Measurements from ENCODE around the gene TEDC1.

TEDC1 gene

DNA sequence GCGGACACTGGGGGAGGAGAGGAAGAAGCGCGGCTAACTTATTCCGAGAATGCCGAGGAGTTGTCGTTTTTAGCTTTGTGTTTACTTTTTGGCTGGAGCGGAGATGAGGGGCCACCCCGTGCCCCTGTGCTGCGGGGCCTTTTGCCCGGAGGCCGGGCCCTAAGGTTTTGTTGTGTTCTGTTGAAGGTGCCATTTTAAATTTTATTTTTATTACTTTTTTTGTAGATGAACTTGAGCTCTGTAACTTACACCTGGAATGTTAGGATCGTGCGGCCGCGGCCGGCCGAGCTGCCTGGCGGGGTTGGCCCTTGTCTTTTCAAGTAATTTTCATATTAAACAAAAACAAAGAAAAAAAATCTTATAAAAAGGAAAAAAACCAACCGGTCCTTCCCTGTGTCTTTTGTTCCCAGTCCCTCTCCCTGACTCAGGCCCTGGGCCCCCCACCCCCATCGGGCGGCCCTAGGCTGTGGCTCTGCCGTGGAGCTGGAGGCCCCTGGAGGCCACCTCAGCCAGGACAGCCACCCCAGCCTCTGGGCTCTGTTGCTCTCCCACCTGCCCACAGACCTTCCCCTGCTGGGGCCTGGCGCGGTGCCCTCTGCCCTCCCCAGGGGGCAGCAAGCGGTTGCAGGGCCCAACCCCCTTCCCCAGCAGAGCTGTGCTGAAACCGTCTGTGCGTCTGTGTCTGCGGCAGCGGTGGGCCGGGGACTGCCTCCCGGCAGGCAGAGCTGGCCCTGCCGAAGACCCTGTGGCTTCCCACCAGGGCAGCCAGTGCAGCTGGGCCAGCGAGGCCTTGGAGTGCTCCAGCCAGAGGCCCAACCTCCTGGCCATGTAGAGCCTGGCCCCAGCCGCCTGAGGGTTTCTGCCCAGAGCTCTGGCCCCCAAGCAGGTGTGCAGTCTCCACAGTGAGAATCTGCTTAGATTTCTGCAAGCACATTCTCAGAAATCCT is 20.4 kb upstream of the TEDC1 start:
- FAIRE-seq (no peak), DNase-seq (ENCODE audit: insufficient read length) (no peak)
- TF ChIP-seq POLR2A (IDR thresholded peaks at IDR 0.05; ENCODE audit: low read depth, low read length): no peak
- no peak for TF ChIP-seq POLR2AphosphoS5 (IDR thresholded peaks at IDR 0.05; ENCODE audit: low read depth, low read length)
- TF ChIP-seq TAF1 (IDR thresholded peaks at IDR 0.05; ENCODE audit: borderline replicate concordance, low read depth, low read length): no peak

DNA sequence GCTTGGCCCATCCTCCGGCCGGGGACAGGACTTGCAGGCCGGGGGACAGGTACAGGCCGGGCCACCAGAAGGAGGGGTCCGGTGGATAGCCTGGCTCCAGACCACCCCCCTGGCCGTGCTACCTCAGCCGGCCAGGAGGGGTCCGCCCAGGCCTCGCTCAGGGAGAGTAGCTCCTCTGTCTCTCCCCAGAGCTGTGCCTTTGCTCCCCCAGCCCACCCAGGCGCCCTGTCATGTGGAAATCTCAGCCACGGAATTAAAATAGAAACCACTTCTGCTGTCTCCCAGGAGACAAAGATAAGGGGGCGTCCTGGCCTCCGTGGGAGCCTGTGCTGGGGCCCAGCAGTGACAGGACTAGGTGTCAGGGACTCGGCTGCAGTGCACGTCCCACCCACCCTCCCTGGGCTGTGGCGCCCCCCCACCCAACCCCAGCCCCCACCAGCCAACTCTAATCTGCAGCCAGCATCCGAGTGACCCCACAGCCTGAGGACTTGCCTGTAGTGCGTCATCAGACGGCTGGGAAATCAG is 19.7 kb upstream of the TEDC1 start:
- no peak for TF ChIP-seq TAF1 (IDR thresholded peaks at IDR 0.05; ENCODE audit: borderline replicate concordance, low read depth, low read length)
- no peak for TF ChIP-seq POLR2A (IDR thresholded peaks at IDR 0.05; ENCODE audit: low read depth, low read length)
- no peak for TF ChIP-seq POLR2AphosphoS5 (IDR thresholded peaks at IDR 0.05; ENCODE audit: low read depth, low read length)
- DNase-seq (ENCODE audit: insufficient read length) (no peak), FAIRE-seq (no peak)

DNA sequence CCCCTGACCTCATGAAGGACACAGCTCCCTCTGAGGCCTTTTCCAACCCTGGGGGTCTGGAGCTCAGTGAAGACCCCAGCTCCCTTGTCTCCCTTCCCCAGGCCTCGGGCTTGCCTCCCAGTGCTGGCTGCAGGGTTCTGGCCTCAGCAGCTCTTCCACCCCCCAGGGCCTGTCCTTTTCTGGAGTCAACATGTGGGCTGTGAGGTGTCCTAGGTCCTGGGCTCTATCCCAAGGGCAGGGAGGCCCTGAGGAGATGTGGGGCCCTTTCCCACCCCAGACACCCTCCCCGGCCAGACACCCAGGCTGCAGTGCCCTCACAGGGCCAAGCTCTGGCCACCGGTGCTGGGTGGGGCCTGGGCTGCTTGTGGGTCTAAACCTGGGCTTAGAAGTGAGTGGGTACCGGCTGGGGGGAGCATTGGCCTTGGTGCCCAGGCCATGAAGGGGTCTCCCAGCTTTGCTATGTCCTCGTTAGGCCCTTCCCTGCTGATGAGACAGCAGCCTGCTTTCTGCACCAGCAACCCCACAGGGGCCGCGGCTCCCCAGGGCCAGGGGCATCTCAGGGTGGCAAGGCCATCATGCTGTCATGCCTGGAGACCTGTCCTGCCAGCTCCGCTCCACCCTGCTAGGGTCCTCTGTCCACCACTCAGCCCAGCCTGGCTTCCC is 19.1 kb upstream of the TEDC1 start:
- TF ChIP-seq POLR2AphosphoS5 (IDR thresholded peaks at IDR 0.05; ENCODE audit: low read depth, low read length): no peak
- no peak for TF ChIP-seq POLR2A (IDR thresholded peaks at IDR 0.05; ENCODE audit: low read depth, low read length)
- TF ChIP-seq TAF1 (IDR thresholded peaks at IDR 0.05; ENCODE audit: borderline replicate concordance, low read depth, low read length): no peak
- DNase-seq (ENCODE audit: insufficient read length) (no peak), FAIRE-seq (no peak)

- DNase-seq (ENCODE audit: insufficient read length) (no peak), FAIRE-seq (no peak)
- TF ChIP-seq POLR2AphosphoS5 (IDR thresholded peaks at IDR 0.05; ENCODE audit: low read depth, low read length): no peak
These were observed 18.5 kb upstream of the TEDC1 start for GRCh38 chr14:105472486-105472991.

DNA sequence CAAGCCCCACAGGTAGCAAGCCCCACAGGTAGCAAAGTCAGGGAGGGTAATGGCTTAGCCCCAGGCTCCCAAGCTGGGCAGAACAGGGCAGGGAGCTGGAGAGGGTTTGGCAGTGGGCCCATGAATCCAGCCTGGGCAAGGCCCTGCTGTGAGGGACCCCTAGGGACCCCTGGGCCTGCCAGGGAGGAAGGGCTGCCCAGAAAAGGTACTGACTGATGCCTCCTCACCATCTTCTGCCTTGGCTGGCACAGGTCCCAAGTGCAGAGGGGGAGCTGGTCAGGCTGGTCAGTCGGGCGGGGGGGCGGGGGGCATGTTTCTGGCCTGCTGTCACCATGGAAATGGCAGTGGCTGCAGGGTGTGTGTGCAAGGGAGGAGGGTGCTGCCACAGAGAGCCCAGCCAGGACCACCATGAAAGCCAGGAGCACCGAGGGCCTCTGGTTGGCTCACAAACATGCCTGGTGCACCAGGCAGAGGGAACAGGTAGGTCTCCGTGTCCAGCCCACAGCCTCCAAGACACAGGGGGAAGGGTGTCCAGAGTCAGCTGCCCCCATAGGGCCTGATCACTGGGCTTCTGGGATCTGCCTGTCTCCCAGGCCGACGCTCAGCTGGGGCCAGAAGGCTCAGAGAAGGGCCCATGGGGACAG is 17.9 kb upstream of the TEDC1 start:
- TF ChIP-seq POLR2A (IDR thresholded peaks at IDR 0.05; ENCODE audit: low read depth, low read length) (no peak), POLR2AphosphoS5 (IDR thresholded peaks at IDR 0.05; ENCODE audit: low read depth, low read length) (no peak), TAF1 (IDR thresholded peaks at IDR 0.05; ENCODE audit: borderline replicate concordance, low read depth, low read length) (no peak)
- no peak for FAIRE-seq
- no peak for DNase-seq (ENCODE audit: insufficient read length)

- FAIRE-seq (no peak), DNase-seq (ENCODE audit: insufficient read length) (no peak)
- TF ChIP-seq POLR2AphosphoS5 (IDR thresholded peaks at IDR 0.05; ENCODE audit: low read depth, low read length): no peak
- TF ChIP-seq POLR2A (IDR thresholded peaks at IDR 0.05; ENCODE audit: low read depth, low read length): no peak
- no peak for TF ChIP-seq TAF1 (IDR thresholded peaks at IDR 0.05; ENCODE audit: borderline replicate concordance, low read depth, low read length)
These were observed 17.2 kb upstream of the TEDC1 start for GRCh38 chr14:105473677-105474482.

DNA sequence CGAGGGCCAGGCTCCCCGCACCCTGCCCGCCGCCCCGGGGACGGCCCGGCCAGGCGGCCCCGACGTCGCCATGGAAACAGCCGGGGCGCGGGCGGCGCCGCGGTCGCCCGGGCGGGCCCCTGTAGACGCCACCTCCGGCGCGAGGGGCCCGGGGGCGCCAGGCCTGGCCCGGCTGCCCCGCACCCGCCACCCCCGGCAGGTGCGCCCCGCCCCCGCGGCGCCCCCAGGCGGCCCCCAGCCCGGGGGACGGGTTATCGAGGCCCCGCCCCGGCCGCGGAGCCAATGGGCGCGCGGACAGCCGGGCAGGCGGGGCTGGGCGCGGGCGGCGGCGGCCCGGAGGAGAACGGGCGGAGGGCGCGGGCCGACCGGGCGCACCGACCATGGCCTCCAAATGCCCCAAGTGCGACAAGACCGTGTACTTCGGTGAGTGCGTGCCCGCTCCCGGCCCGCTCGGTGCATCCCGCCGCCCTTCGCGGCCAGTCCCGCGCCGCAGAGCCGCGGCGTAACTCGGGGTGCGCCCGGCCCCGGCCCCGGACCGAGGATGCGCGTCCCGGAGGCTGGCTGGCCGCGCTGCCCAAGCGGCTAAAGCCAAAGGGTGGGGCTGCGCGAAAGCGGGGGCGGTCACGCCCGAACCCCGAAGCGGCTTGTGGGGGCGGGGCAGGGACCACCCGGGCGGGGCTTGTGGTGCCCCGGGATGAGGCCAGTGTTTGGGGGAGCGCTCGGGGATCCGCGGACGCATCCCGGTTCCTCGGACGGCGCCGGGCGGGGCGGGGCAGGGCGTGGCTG is 16.4 kb upstream of the TEDC1 start, which contains the start of gene CRIP2:
Gene CRIP2, plus strand, starts transcription at position 339 of the 786 bp plus-strand sequence. Its CDS starts 42 bp downstream, at position 381.
- TF ChIP-seq POLR2A (IDR thresholded peaks at IDR 0.05; ENCODE audit: low read depth, low read length) (no peak), POLR2AphosphoS5 (IDR thresholded peaks at IDR 0.05; ENCODE audit: low read depth, low read length) (no peak), TAF1 (IDR thresholded peaks at IDR 0.05; ENCODE audit: borderline replicate concordance, low read depth, low read length) (no peak)
- DNase-seq (ENCODE audit: insufficient read length) (peak; percentile 80), FAIRE-seq (no peak)

GRCh38 chr14:105475269-105476096 is 15.6 kb upstream of the TEDC1 start:
- DNase-seq (ENCODE audit: insufficient read length) (no peak), FAIRE-seq (no peak)
- TF ChIP-seq TAF1 (IDR thresholded peaks at IDR 0.05; ENCODE audit: borderline replicate concordance, low read depth, low read length): no peak
- TF ChIP-seq POLR2AphosphoS5 (IDR thresholded peaks at IDR 0.05; ENCODE audit: low read depth, low read length): no peak
- no peak for TF ChIP-seq POLR2A (IDR thresholded peaks at IDR 0.05; ENCODE audit: low read depth, low read length)

DNA sequence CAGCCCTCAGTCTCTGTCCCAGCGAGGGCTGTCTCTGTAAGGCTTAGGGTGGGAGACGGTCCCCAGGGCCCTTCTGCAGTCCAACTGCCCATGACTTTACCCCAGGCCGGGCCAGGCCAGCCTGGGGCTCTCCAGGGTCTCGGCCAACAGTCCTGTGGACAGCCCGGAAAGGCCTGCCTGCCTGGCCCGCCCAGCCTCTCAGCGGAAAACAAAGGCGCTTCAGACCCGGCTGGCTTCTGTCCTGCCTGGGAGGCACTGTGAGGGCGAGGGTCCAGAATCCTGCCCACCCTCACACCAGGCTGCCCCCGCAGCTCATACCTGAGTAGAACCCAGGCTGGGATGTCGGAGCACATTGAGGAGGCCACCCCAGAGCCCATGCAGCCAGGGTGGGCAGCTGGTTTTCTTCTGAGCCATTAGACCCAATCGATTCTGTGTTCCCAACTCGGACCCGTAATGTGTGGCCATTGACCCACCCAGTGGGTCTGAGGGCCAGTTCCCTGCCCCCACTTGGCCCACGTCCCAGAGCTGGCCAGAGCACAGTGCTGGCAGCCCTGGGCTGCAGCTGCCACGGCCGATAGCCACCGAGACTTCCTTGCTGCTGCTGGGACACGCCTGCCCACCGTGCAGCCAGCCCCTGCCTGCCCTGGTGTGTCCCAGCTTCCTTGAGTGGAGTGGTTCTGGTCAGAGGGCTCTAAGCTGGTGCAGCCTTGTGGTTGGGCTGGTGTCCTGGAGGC is 14.8 kb upstream of the TEDC1 start:
- no peak for TF ChIP-seq POLR2A (IDR thresholded peaks at IDR 0.05; ENCODE audit: low read depth, low read length)
- TF ChIP-seq TAF1 (IDR thresholded peaks at IDR 0.05; ENCODE audit: borderline replicate concordance, low read depth, low read length): no peak
- no peak for TF ChIP-seq POLR2AphosphoS5 (IDR thresholded peaks at IDR 0.05; ENCODE audit: low read depth, low read length)
- FAIRE-seq: no peak
- no peak for DNase-seq (ENCODE audit: insufficient read length)
